DOHH2 (cell line): ENCODE data around the gene CPNE6.
"Not testable (repeated sequence)": the region's sequence is repeated elsewhere in the genome, so short reads cannot be mapped to it uniquely, and the experiment has no call there.

Source experiments
- H3F3A ChIP-seq: fragments of 200-600 bp; sonication (generic), shearing (Covaris generic); 2 replicates; pipeline ENCODE4 v1.6.0; 2016; ENCODE audit warnings: antibody characterized with exemption, mild to moderate bottlenecking; ENCODE audit not compliant: control insufficient read depth, insufficient read depth
- H3K27ac ChIP-seq: fragments of 200-600 bp; sonication (generic); 2 replicates; pipeline ENCODE4 v1.5.1; 2014; ENCODE audit warnings: low read depth, mild to moderate bottlenecking, low read length, moderate library complexity
- H3K27me3 ChIP-seq: fragments of 200-600 bp; sonication (generic); 2 replicates; pipeline ENCODE4 v1.6.1; 2014; ENCODE audit warnings: mild to moderate bottlenecking, low read length, mixed read lengths; ENCODE audit not compliant: control insufficient read depth
- H3K36me3 ChIP-seq: fragments of 200-600 bp; sonication (generic); 2 replicates; pipeline ENCODE4 v1.6.1; 2014; ENCODE audit warnings: mild to moderate bottlenecking, low read length, moderate library complexity, mixed read lengths; ENCODE audit not compliant: control insufficient read depth
- H3K4me1 ChIP-seq: fragments of 200-600 bp; sonication (generic); 2 replicates; pipeline ENCODE4 v1.6.1; 2014; ENCODE audit warnings: mild to moderate bottlenecking, low read length, mixed read lengths; ENCODE audit not compliant: control insufficient read depth
- H3K4me2 ChIP-seq: fragments of 200-600 bp; sonication (generic); 2 replicates; pipeline ENCODE4 v1.6.0; 2014; ENCODE audit warnings: mild to moderate bottlenecking, low read length, moderate library complexity
- H3K4me3 ChIP-seq: fragments of 200-600 bp; sonication (generic); 2 replicates; pipeline ENCODE4 v1.5.1; 2014; ENCODE audit warnings: mild to moderate bottlenecking, low read length, mixed read lengths
- H3K79me2 ChIP-seq: fragments of 200-600 bp; sonication (generic); 2 replicates; pipeline ENCODE4 v1.6.1; 2014; ENCODE audit warnings: mild to moderate bottlenecking, low read length, mixed read lengths; ENCODE audit not compliant: control insufficient read depth
- H3K9me2 ChIP-seq: fragments of 200-600 bp; sonication (generic); replicated peaks from 2 replicates; pipeline ENCODE4 v1.6.1; 2014; ENCODE audit warnings: mild to moderate bottlenecking, low read length, mixed read lengths; ENCODE audit not compliant: control insufficient read depth
- H3K9me3 ChIP-seq: fragments of 200-600 bp; sonication (generic); 2 replicates; pipeline ENCODE4 v1.6.1; 2014; ENCODE audit warnings: antibody characterized with exemption, low read length, mixed read lengths; ENCODE audit not compliant: control insufficient read depth, insufficient read depth
- H4K20me1 ChIP-seq: fragments of 200-600 bp; sonication (generic); 2 replicates; pipeline ENCODE4 v1.6.0; 2014; ENCODE audit warnings: low read depth, mild to moderate bottlenecking, antibody characterized with exemption, low read length, moderate library complexity; ENCODE audit not compliant: control insufficient read depth, insufficient read depth
- CTCF ChIP-seq: fragments of 200-600 bp; sonication (generic); IDR thresholded peaks from one replicate; pipeline ENCODE4 v1.5.1; 2014; ENCODE audit warnings: antibody characterized with exemption, mild to moderate bottlenecking, low read depth, low read length; ENCODE audit not compliant: poor library complexity, severe bottlenecking
- EZH2phosphoT487 ChIP-seq: fragments of 200-600 bp; sonication (generic); IDR thresholded peaks from 2 replicates; pipeline ENCODE4 v1.6.1; 2017; ENCODE audit warnings: borderline replicate concordance, mild to moderate bottlenecking, antibody characterized with exemption, low read length, moderate library complexity, mixed read lengths

The CPNE6 gene

GRCh38 chr14:24040692-24041091 is 30.7 kb upstream of the CPNE6 start:
- no peaks in the 10 kb centered on the region for H3K9me2 ChIP-seq
- no peaks in the 10 kb centered on the region for H3K79me2 ChIP-seq
- H3K4me3 ChIP-seq, result no peak overlapping the region
- H3K4me1 ChIP-seq, result peaks cover 7% of the 10 kb centered on the region
- no peaks in the 10 kb centered on the region for H3K36me3 ChIP-seq
- no peak overlapping the region for H3K27ac ChIP-seq
- no peaks in the 10 kb centered on the region for H4K20me1 ChIP-seq
- no peaks in the 10 kb centered on the region for H3F3A ChIP-seq
- no peak overlapping the region for H3K4me2 ChIP-seq
- TF ChIP-seq EZH2phosphoT487 (no peak), CTCF (no peak)
- H3K9me3 ChIP-seq, result no peaks in the 10 kb centered on the region
- no peaks in the 10 kb centered on the region for H3K27me3 ChIP-seq

DNA sequence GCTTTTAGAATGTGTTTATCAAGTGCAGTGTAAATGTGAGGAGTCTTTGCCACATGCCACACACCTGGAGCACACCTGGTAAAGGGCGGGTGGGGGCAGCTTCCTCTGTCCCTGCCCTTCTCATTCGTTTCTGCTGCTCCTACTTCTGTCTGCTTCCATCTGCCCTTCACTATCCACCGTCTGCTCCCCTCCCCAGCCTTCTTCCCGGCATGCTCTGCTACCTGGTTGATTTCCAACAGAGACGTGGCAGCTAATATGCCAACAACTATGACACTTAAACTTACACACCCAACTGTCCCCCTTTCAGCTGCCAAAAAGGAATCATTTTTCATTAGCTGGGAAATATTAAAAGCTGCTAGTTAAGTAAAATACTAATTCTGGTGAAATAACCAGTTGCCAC is 28.6 kb upstream of the CPNE6 start:
- no peak overlapping the region for H3K27ac ChIP-seq
- no peak overlapping the region for H3K4me3 ChIP-seq
- no peaks in the 10 kb centered on the region for H3K9me3 ChIP-seq
- TF ChIP-seq EZH2phosphoT487 (no peak), CTCF (no peak)
- no peaks in the 10 kb centered on the region for H3K9me2 ChIP-seq
- no peaks in the 10 kb centered on the region for H3K79me2 ChIP-seq
- H3K4me2 ChIP-seq, result no peak overlapping the region
- H3K27me3 ChIP-seq, result no peaks in the 10 kb centered on the region
- no peaks in the 10 kb centered on the region for H3F3A ChIP-seq
- H3K36me3 ChIP-seq, result no peaks in the 10 kb centered on the region
- H4K20me1 ChIP-seq, result no peaks in the 10 kb centered on the region
- no peaks in the 10 kb centered on the region for H3K4me1 ChIP-seq

DNA sequence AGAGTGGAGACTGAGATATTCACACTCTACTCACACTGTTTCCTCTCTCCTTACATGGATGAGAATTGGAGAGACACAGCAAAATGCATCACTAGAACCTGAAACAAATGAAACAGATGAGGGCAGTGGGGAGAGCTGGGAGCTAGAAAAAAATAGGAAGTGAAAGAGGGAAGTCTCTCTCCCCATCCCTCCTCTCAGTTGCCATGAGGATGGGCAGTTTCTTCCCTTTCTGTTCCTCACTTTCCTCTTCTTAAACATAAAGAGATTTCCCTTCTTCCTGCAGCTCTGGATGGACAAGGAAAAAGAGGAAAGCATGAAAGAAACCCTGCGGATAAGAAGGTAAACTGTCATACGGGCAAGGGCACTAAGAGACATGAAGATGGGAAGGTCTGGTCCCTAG is 22.4 kb upstream of the CPNE6 start:
- not testable (repeated sequence) for H3F3A ChIP-seq, H4K20me1 ChIP-seq, H3K79me2 ChIP-seq, H3K9me3 ChIP-seq, H3K36me3 ChIP-seq, H3K9me2 ChIP-seq
- Histone ChIP-seq H3K4me3 (peak overlapping the region; percentile 1; the same call in 1 of the 2 replicates), H3K4me1 (peaks cover 47% of the 10 kb centered on the region), H3K27me3 (peaks cover 15% of the 10 kb centered on the region), H3K27ac (0 out of 2 replicates have a peak overlapping the region, but pooled peaks have one; percentile 6), H3K4me2 (peak overlapping the region; percentile 32)

GRCh38 chr14:24050753-24051152 is 20.6 kb upstream of the CPNE6 start:
- H3K4me1 ChIP-seq, result peaks cover 47% of the 10 kb centered on the region
- H3F3A ChIP-seq, H3K9me2 ChIP-seq, H3K27ac ChIP-seq, H3K36me3 ChIP-seq, H3K9me3 ChIP-seq, H4K20me1 ChIP-seq, H3K79me2 ChIP-seq: not testable (repeated sequence)
- H3K27me3 ChIP-seq, result peaks cover 15% of the 10 kb centered on the region
- peak overlapping the region; percentile 80 for H3K4me3 ChIP-seq
- H3K4me2 ChIP-seq, result peak overlapping the region; percentile 96
